SK-N-SH (cell line): ENCODE data around the gene SV2A. TPM values are rescaled to one million over a fixed set of nuclear protein-coding genes. Genes with fewer than 3 reads are reported as not detected.
A peak's percentile ranks its signal among the peaks of the same experiment; 100 is the strongest.
"Not testable (repeated sequence)": the region's sequence is repeated elsewhere in the genome, so short reads cannot be mapped to it uniquely, and the experiment has no call there.

ENCODE experiments used
- CTCF ChIA-PET: fragments of 300-600, 350-600 bp; formaldehyde crosslinking; extraction: SDS; loops from one replicate; lab custom pipeline; 2021; lab: Yijun Ruan, JAX
- POLR2A ChIA-PET: fragments of 350-600 bp; sonication (Branson Sonifier 250); formaldehyde crosslinking; extraction: SDS; loops from one replicate; lab custom pipeline; 2020; ENCODE audit warnings: antibody characterized with exemption, inconsistent platforms; lab: Yijun Ruan, JAX
- DNase-seq: peaks from one replicate; pipeline ENCODE4 v3.0.0; 2012
- H2AFZ ChIP-seq: fragments of 200-600 bp; sonication (generic); 2 replicates; pipeline ENCODE4 v1.8.1; 2016; ENCODE audit warnings: antibody characterized with exemption, mild to moderate bottlenecking, low read depth
- H3F3A ChIP-seq: fragments of 200-600 bp; sonication (generic); replicated peaks from 2 replicates; pipeline ENCODE3; 2016; ENCODE audit warnings: antibody characterized with exemption, mild to moderate bottlenecking; ENCODE audit not compliant: insufficient read depth
- H3K27ac ChIP-seq, 2 experiments: fragments of 200-500 bp in 1 of 2; fragments of 200-600 bp in 1 of 2; sonication (Bioruptor generic) in 1 of 2; sonication (generic), shearing (Covaris generic) in 1 of 2; 2 replicates each; pipeline versions ENCODE4 v1.5.1 to v1.6.1; 2014 to 2016; ENCODE audit warnings: low read depth in 2 of 2, inconsistent platforms in 1 of 2, low read length in 1 of 2, mild to moderate bottlenecking in 1 of 2, mixed read lengths in 1 of 2
- H3K27me3 ChIP-seq: fragments of 200-600 bp; sonication (generic), shearing (Covaris generic); 2 replicates; pipeline ENCODE4 v1.6.1; 2016; ENCODE audit warnings: mixed run types; ENCODE audit not compliant: insufficient read depth
- H3K36me3 ChIP-seq, 2 experiments: fragments of 200-500 bp in 1 of 2; fragments of 200-600 bp in 1 of 2; sonication (Bioruptor generic) in 1 of 2; sonication (generic) in 1 of 2; replicated peaks in 1 of 2; 2 replicates each; pipeline versions ENCODE3 to v1.5.1; 2014 to 2016; ENCODE audit warnings: low read length in 1 of 2, mild to moderate bottlenecking in 1 of 2; ENCODE audit not compliant: insufficient read depth in 2 of 2, control insufficient read depth in 1 of 2
- H3K4me1 ChIP-seq, 2 experiments: fragments of 200-500 bp in 1 of 2; fragments of 200-600 bp in 1 of 2; sonication (Bioruptor generic) in 1 of 2; sonication (generic), shearing (Covaris generic) in 1 of 2; 2 replicates each; pipeline versions ENCODE4 v1.5.1 to v1.6.1; 2014 to 2016; ENCODE audit warnings: low read depth in 1 of 2, low read length in 1 of 2, mixed run types in 1 of 2; ENCODE audit not compliant: insufficient read depth in 2 of 2, control insufficient read depth in 1 of 2
- H3K4me2 ChIP-seq: fragments of 200-600 bp; sonication (generic), shearing (Covaris generic); 2 replicates; pipeline ENCODE4 v1.6.1; 2017; ENCODE audit warnings: mixed run types
- H3K4me3 ChIP-seq, 2 experiments: fragments of 200-500 bp in 1 of 2; fragments of 200-600 bp in 1 of 2; sonication (Bioruptor generic) in 1 of 2; sonication (generic), shearing (Covaris generic) in 1 of 2; 2 replicates each; pipeline versions ENCODE4 v1.5.1 to v1.8.1; 2014 to 2016; ENCODE audit warnings: low read depth in 2 of 2, inconsistent platforms in 1 of 2, low read length in 1 of 2, mild to moderate bottlenecking in 1 of 2, mixed read lengths in 1 of 2, moderate library complexity in 1 of 2
- H3K79me2 ChIP-seq: fragments of 200-600 bp; sonication (generic); 2 replicates; pipeline ENCODE4 v1.8.1; 2017; ENCODE audit warnings: mild to moderate bottlenecking; ENCODE audit not compliant: insufficient read depth
- H3K9ac ChIP-seq: fragments of 200-600 bp; sonication (generic); 2 replicates; pipeline ENCODE4 v1.6.1; 2017; ENCODE audit warnings: mixed run types
- H3K9me2 ChIP-seq: fragments of 200-600 bp; sonication (generic); 2 replicates; pipeline ENCODE4 v1.6.1; 2017; ENCODE audit warnings: mixed run types
- H3K9me3 ChIP-seq: fragments of 200-600 bp; sonication (generic); 2 replicates; pipeline ENCODE4 v1.6.1; 2017; ENCODE audit warnings: mixed run types, mild to moderate bottlenecking, moderate library complexity
- H4K20me1 ChIP-seq: fragments of 200-600 bp; sonication (generic); 2 replicates; pipeline ENCODE4 v1.6.1; 2017; ENCODE audit warnings: mild to moderate bottlenecking, mixed run types; ENCODE audit not compliant: insufficient read depth
- ELF1 ChIP-seq: IDR thresholded peaks from 2 replicates; pipeline ENCODE4 v1.4.0; 2012
- FOSL2 ChIP-seq: IDR thresholded peaks from 2 replicates; pipeline ENCODE4 v1.4.0; 2012; ENCODE audit warnings: low read depth, mild to moderate bottlenecking, moderate library complexity, borderline replicate concordance
- GATA2 ChIP-seq: sonication (generic); formaldehyde crosslinking; IDR thresholded peaks from 2 replicates; pipeline ENCODE4 v1.5.0; 2020; ENCODE audit warnings: mild to moderate bottlenecking, missing genetic modification reagents
- JUND ChIP-seq: IDR thresholded peaks from 2 replicates; pipeline ENCODE4 v1.4.0; 2012
- NFIC ChIP-seq: IDR thresholded peaks from 2 replicates; pipeline ENCODE4 v1.4.0; 2012; ENCODE audit warnings: borderline replicate concordance
- RAD21 ChIP-seq: IDR thresholded peaks from 2 replicates; pipeline ENCODE4 v1.6.1; 2012; ENCODE audit warnings: mild to moderate bottlenecking, low read length
- RCOR1 ChIP-seq: fragments of 150-350 bp; IDR thresholded peaks from 2 replicates; pipeline ENCODE4 v1.6.1; 2017; ENCODE audit warnings: antibody characterized with exemption, low read length
- RXRA ChIP-seq: IDR thresholded peaks from 2 replicates; pipeline ENCODE4 v1.4.0; 2012; ENCODE audit warnings: low read depth, mild to moderate bottlenecking, borderline replicate concordance
- SMC3 ChIP-seq: IDR thresholded peaks from 2 replicates; pipeline ENCODE4 v1.6.1; 2012; ENCODE audit warnings: low read depth, low read length, improper control_type of control experiment
- TAF1 ChIP-seq: IDR thresholded peaks from 2 replicates; pipeline ENCODE4 v1.6.1; 2012; ENCODE audit warnings: low read depth, mild to moderate bottlenecking, low read length, moderate library complexity, borderline replicate concordance
- TEAD4 ChIP-seq: IDR thresholded peaks from 2 replicates; pipeline ENCODE4 v1.4.0; 2012; ENCODE audit warnings: mild to moderate bottlenecking, borderline replicate concordance; ENCODE audit not compliant: insufficient read depth
- YY1 ChIP-seq: IDR thresholded peaks from 2 replicates; pipeline ENCODE4 v1.4.0; 2012; ENCODE audit warnings: low read depth, mild to moderate bottlenecking
- WGBS: methylation state at CpG from one replicate; pipeline ENCODE4 v1.1.6; 2017; ENCODE audit warnings: low lambda C conversion rate; 5-methylcytosine and 5-hydroxymethylcytosine counted together
- polyA plus RNA-seq, 3 experiments: library from polyadenylated mRNA; depleted of rRNA; stranded (reverse); fragments of >200 nt; gene quantifications; 2 replicates each; pipeline ENCODE4 v1.2.3, GENCODE V29; 2012
- TF ChIP-seq, protein P1 (sequence below): fragments of 150-350 bp; IDR thresholded peaks from 2 replicates; pipeline ENCODE4 v1.6.1; 2017; ENCODE audit warnings: antibody characterized with exemption, low read length, low read depth, borderline replicate concordance
- TF ChIP-seq, protein P2 (sequence below): fragments of 150-350 bp; IDR thresholded peaks from 2 replicates; pipeline ENCODE4 v1.6.1; 2016; ENCODE audit warnings: mild to moderate bottlenecking, low read depth, low read length
- TF ChIP-seq, protein P3 (sequence below): IDR thresholded peaks from 2 replicates; pipeline ENCODE4; 2012
- TF ChIP-seq, protein P4 (sequence below): IDR thresholded peaks from 2 replicates; pipeline ENCODE4 v1.6.1; 2012; ENCODE audit warnings: mild to moderate bottlenecking, low read depth, low read length, moderate library complexity
- TF ChIP-seq, protein P5 (sequence below): fragments of 200-600 bp; sonication (generic); IDR thresholded peaks from 2 replicates; pipeline ENCODE4 v1.6.1; 2017; ENCODE audit warnings: antibody characterized with exemption, mild to moderate bottlenecking, moderate library complexity

SV2A gene
- polyA plus RNA-seq, 1 of the 3 experiments (the other 2 are of a cell fraction) = 22.7 TPM

DNA sequence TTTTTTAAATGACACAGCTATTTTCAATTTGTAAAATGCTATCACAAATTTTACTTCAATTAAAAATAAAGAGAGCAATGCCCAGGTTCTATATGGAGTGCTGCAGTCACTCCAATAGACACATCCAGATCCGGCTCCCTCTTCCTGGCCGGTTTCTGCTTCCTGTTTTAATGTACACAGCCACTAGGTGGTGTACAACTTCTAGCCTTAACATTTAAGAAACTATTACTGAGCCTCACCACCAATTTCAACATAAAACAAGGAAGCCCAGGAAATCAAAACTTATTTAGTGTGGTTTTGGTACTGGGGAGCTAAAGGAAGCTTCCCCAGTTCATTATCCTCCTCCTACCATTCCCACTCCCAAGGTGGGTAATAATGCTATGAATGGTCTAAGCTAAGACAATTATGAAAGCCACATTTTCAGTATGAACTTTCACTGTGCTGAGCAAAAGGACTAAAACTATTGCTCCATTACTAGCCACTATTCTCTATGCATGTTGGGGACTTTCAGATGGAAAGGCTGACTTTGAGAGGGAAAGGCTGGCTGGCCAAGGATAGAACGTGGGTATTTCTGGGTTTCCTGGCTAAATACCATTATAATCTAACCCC lies 44.5 kb upstream of the SV2A start:
- H4K20me1 ChIP-seq = no peaks in the 10 kb centered on the region
- 0 out of 4 replicates have a peak, but pooled peaks cover 0 to 3% of the 10 kb centered on the region in 2 experiments for H3K4me1 ChIP-seq
- no peak overlapping the region for H3K4me3 ChIP-seq
- H2AFZ ChIP-seq = no peak overlapping the region
- DNase-seq = peak; percentile 62
- H3K27me3 ChIP-seq = no peaks in the 10 kb centered on the region
- H3K79me2 ChIP-seq = no peaks in the 10 kb centered on the region
- WGBS = 32% methylated on average over 3 of the region's 3 CpGs
- H3K4me2 ChIP-seq = no peak overlapping the region
- H3K9me3 ChIP-seq = no peaks in the 10 kb centered on the region
- POLR2A ChIA-PET = no interaction called here
- H3K9ac ChIP-seq = no peak overlapping the region
- H3K9me2 ChIP-seq = no peaks in the 10 kb centered on the region
- H3K36me3 ChIP-seq = peaks cover 51 to 79% of the 10 kb centered on the region in 2 experiments
- peak overlapping the region; percentile 17 to 21; a peak in 3 of 4 replicates for H3K27ac ChIP-seq
- H3F3A ChIP-seq = peaks cover 32% of the 10 kb centered on the region
- CTCF ChIA-PET = interaction anchor here (0.5 to 4.3 kb wide), 46 partner anchors 9 to 231 kb away, joined by 3 to 31 read pairs (median 6); partner anchors contain the start of genes OTUD7B and VPS45
- TF ChIP-seq RCOR1 (no peak), SMC3 (peak; percentile 84), RAD21 (peak; percentile 84), GATA2 (CRISPR knock-in tag) (no peak), YY1 (no peak), RXRA (no peak), TEAD4 (no peak), JUND (no peak), NFIC (no peak), TAF1 (no peak), ELF1 (peak; percentile 61), FOSL2 (no peak)
- TF ChIP-seq, protein P1, sequence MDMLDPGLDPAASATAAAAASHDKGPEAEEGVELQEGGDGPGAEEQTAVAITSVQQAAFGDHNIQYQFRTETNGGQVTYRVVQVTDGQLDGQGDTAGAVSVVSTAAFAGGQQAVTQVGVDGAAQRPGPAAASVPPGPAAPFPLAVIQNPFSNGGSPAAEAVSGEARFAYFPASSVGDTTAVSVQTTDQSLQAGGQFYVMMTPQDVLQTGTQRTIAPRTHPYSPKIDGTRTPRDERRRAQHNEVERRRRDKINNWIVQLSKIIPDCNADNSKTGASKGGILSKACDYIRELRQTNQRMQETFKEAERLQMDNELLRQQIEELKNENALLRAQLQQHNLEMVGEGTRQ = no peak
- TF ChIP-seq, protein P2, sequence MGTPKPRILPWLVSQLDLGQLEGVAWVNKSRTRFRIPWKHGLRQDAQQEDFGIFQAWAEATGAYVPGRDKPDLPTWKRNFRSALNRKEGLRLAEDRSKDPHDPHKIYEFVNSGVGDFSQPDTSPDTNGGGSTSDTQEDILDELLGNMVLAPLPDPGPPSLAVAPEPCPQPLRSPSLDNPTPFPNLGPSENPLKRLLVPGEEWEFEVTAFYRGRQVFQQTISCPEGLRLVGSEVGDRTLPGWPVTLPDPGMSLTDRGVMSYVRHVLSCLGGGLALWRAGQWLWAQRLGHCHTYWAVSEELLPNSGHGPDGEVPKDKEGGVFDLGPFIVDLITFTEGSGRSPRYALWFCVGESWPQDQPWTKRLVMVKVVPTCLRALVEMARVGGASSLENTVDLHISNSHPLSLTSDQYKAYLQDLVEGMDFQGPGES = no peak
- TF ChIP-seq, protein P3, sequence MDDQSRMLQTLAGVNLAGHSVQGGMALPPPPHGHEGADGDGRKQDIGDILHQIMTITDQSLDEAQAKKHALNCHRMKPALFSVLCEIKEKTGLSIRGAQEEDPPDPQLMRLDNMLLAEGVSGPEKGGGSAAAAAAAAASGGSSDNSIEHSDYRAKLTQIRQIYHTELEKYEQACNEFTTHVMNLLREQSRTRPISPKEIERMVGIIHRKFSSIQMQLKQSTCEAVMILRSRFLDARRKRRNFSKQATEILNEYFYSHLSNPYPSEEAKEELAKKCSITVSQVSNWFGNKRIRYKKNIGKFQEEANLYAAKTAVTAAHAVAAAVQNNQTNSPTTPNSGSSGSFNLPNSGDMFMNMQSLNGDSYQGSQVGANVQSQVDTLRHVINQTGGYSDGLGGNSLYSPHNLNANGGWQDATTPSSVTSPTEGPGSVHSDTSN = no peak
- TF ChIP-seq, protein P4, sequence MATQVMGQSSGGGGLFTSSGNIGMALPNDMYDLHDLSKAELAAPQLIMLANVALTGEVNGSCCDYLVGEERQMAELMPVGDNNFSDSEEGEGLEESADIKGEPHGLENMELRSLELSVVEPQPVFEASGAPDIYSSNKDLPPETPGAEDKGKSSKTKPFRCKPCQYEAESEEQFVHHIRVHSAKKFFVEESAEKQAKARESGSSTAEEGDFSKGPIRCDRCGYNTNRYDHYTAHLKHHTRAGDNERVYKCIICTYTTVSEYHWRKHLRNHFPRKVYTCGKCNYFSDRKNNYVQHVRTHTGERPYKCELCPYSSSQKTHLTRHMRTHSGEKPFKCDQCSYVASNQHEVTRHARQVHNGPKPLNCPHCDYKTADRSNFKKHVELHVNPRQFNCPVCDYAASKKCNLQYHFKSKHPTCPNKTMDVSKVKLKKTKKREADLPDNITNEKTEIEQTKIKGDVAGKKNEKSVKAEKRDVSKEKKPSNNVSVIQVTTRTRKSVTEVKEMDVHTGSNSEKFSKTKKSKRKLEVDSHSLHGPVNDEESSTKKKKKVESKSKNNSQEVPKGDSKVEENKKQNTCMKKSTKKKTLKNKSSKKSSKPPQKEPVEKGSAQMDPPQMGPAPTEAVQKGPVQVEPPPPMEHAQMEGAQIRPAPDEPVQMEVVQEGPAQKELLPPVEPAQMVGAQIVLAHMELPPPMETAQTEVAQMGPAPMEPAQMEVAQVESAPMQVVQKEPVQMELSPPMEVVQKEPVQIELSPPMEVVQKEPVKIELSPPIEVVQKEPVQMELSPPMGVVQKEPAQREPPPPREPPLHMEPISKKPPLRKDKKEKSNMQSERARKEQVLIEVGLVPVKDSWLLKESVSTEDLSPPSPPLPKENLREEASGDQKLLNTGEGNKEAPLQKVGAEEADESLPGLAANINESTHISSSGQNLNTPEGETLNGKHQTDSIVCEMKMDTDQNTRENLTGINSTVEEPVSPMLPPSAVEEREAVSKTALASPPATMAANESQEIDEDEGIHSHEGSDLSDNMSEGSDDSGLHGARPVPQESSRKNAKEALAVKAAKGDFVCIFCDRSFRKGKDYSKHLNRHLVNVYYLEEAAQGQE = no peak
- TF ChIP-seq, protein P5, sequence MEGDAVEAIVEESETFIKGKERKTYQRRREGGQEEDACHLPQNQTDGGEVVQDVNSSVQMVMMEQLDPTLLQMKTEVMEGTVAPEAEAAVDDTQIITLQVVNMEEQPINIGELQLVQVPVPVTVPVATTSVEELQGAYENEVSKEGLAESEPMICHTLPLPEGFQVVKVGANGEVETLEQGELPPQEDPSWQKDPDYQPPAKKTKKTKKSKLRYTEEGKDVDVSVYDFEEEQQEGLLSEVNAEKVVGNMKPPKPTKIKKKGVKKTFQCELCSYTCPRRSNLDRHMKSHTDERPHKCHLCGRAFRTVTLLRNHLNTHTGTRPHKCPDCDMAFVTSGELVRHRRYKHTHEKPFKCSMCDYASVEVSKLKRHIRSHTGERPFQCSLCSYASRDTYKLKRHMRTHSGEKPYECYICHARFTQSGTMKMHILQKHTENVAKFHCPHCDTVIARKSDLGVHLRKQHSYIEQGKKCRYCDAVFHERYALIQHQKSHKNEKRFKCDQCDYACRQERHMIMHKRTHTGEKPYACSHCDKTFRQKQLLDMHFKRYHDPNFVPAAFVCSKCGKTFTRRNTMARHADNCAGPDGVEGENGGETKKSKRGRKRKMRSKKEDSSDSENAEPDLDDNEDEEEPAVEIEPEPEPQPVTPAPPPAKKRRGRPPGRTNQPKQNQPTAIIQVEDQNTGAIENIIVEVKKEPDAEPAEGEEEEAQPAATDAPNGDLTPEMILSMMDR = peak; percentile 81

DNA sequence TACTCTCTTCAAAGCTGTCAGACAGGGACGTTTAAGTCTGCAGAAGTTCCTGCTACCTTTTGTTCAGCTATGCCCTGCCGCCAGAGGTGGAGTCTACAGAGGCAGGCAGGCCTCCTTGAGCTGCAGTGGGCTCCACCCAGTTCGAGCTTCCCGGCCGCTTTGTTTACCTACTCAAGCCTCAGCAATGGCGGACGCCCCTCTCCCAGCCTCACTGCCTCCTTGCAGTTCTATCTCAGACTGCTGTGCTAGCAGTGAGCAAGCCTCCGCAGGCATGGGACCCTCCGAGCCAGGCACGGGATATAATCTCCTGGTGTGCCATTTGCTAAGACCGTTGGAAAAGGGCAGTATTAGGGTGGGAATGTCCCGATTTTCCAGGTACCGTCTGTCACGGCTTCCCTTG lies 39.9 kb upstream of the SV2A start:
- H4K20me1 ChIP-seq, POLR2A ChIA-PET: not testable (repeated sequence)

More for the DNA sequence above, 39.9 kb upstream of the SV2A start:
- CTCF ChIA-PET = interaction anchor here (1.0 to 1.1 kb wide), 2 partner anchors 209 to 230 kb away, joined by 3 read pairs; no protein-coding TSS in a partner anchor
- H3K79me2 ChIP-seq, H3K4me3 ChIP-seq, H3K9me2 ChIP-seq, H3K9me3 ChIP-seq, DNase-seq, H3K4me1 ChIP-seq, H3K27me3 ChIP-seq, H2AFZ ChIP-seq, H3K9ac ChIP-seq, H3K4me2 ChIP-seq, H3K27ac ChIP-seq: not testable (repeated sequence)
- H3F3A ChIP-seq = peaks cover 11% of the 10 kb centered on the region
- WGBS = 99% methylated on average over 12 of the region's 14 CpGs
- H3K36me3 ChIP-seq = peaks cover 18 to 47% of the 10 kb centered on the region in 2 experiments
